Spleen (tissue), 11 donors: ENCODE measurements around the gene SNX13. TPM values are rescaled to one million over a fixed set of nuclear protein-coding genes. Genes with fewer than 3 reads are reported as not detected.

Experiments
- DNase-seq: peaks from one replicate; pipeline ENCODE4 v3.0.0-alpha.2; 2020
- H3K27ac ChIP-seq, 8 donors: fragments of 200-600 bp; sonication (generic) in 7 of 8; 1 replicate in 4 of 8; 2 replicates in 4 of 8; pipeline versions ENCODE4 v1.5.0 to v1.8.0; 2016 to 2021; ENCODE audit warnings: inconsistent platforms in 4 of 8, mild to moderate bottlenecking in 4 of 8, moderate library complexity in 1 of 8
- H3K27me3 ChIP-seq, 7 donors: fragments of 200-600 bp; sonication (generic) in 6 of 7; replicated peaks in 1 of 7; 1 replicate in 4 of 7; 2 replicates in 3 of 7; pipeline versions ENCODE4 v1.5.0 to v1.8.0; 2016 to 2021; ENCODE audit warnings: inconsistent platforms in 3 of 7, mild to moderate bottlenecking in 1 of 7
- H3K36me3 ChIP-seq, 6 donors: fragments of 200-600 bp; sonication (generic) in 5 of 6; 1 replicate in 4 of 6; 2 replicates in 2 of 6; pipeline versions ENCODE4 v1.5.0 to v1.8.0; 2016 to 2021; ENCODE audit warnings: inconsistent platforms in 2 of 6
- H3K4me1 ChIP-seq, 6 donors: fragments of 200-600 bp; sonication (generic) in 5 of 6; 1 replicate in 3 of 6; 2 replicates in 3 of 6; pipeline versions ENCODE4 v1.5.0 to v1.8.0; 2016 to 2021; ENCODE audit warnings: inconsistent platforms in 3 of 6
- H3K4me3 ChIP-seq, 8 donors: fragments of 200-600 bp; sonication (generic) in 7 of 8; 1 replicate in 4 of 8; 2 replicates in 4 of 8; pipeline versions ENCODE4 v1.5.0 to v1.8.0; 2016 to 2021; ENCODE audit warnings: inconsistent platforms in 4 of 8, mild to moderate bottlenecking in 4 of 8, moderate library complexity in 2 of 8
- H3K9me3 ChIP-seq, 8 donors: fragments of 200-600 bp; sonication (generic) in 7 of 8; 1 replicate in 4 of 8; 2 replicates in 4 of 8; pipeline versions ENCODE4 v1.5.0 to v1.8.0; 2016 to 2021; ENCODE audit warnings: inconsistent platforms in 4 of 8
- POLR2A ChIP-seq, 3 donors: fragments of 450-650 bp; IDR thresholded peaks; one replicate each; pipeline ENCODE4 v1.5.1; 2017; ENCODE audit warnings: antibody characterized with exemption in 3 of 3, mild to moderate bottlenecking in 1 of 3
- POLR2AphosphoS5 ChIP-seq, 3 donors: sonication (generic); formaldehyde crosslinking; IDR thresholded peaks; one replicate each; pipeline ENCODE4 v1.5.1; 2017; ENCODE audit warnings: antibody characterized with exemption in 3 of 3
- WGBS, 5 donors: extraction: QIAGEN DNeasy Blood & Tissue Kit in 3 of 5; methylation state at CpG; one replicate each; pipeline versions ENCODE4 v1.1.5 to v1.1.7; 2013 to 2018; 5-methylcytosine and 5-hydroxymethylcytosine counted together
- intact Hi-C: fragments of 100-400 bp; cut with DNase I; formaldehyde crosslinking; loops from one replicate; pipeline ENCODE4 v1.15.0; 2023; ENCODE audit warnings: low total_unique reads
- polyA plus RNA-seq, 3 donors: library from polyadenylated mRNA; stranded (reverse); fragments of 200-250 nt; gene quantifications; one replicate each; pipeline ENCODE4 v1.2.1, GENCODE V29; 2013
- total RNA-seq, 7 donors: library from RNA; depleted of rRNA in 3 of 7; stranded (reverse); fragments of >200 nt in 3 of 7; fragmentation: NEBNext Ultra II Directional in 4 of 7; extraction: Animal tissue kit (Norgen Biotek cat#: 25700) in 4 of 7; gene quantifications; one replicate each; pipeline versions ENCODE4 v1.1.0 to v1.2.1, GENCODE V29; 2016 to 2021
- TF ChIP-seq, protein P1 (sequence below), 11 experiments: fragments of 200-600 bp in 7 of 11; fragments of 450-650 bp in 4 of 11; sonication (generic) in 4 of 11; IDR thresholded peaks in 8 of 11; conservative IDR thresholded peaks in 3 of 11; 1 replicate in 7 of 11; 2 replicates in 4 of 11; pipeline versions ENCODE4 v1.4.0 to v1.8.0; 2016 to 2021; ENCODE audit warnings: antibody characterized with exemption in 11 of 11, inconsistent platforms in 4 of 11, mild to moderate bottlenecking in 1 of 11
- donor health status: healthy with polysubstance abuse.
- donor health status: DM: no; HTN: no; CAD: no; lungs with moderate emphysema.
- donor health status: DM: no; HTN: no; CAD: no.
- donor health status: Bipolar disorder and iron deficiency.
- donor health status: healthy.
- donor health status: DM: no; HTN: no; CAD: no.
- donor health status: DM: yes; HTN: yes; CAD: no.

SNX13 gene
- total and polyA plus RNA-seq, 10 donors = 5.7 to 79.8 (median 55.8) TPM

DNA sequence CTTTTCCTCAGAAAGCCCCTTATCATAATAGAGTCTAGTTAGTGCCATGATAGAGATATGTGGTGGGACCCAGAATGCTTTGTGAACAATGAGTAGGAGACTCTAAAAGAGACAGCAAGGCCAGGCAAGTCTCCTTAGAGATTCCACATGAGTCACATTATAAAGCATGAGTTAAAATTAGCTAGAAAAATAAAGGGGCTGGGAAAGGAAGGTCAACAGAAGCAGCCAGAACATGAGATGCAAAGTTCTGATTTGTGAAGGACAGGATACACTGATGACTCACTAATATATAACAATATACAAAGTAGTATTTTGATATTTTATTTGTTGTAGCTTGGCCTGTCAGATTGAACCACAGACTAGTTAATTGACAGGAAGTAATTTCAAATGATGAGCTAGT is 25.3 kb upstream of the SNX13 start:
- TF ChIP-seq POLR2A (IDR thresholded peaks at IDR 0.05) (no peak), POLR2AphosphoS5 (IDR thresholded peaks at IDR 0.05) (no peak)
- TF ChIP-seq, protein P1, sequence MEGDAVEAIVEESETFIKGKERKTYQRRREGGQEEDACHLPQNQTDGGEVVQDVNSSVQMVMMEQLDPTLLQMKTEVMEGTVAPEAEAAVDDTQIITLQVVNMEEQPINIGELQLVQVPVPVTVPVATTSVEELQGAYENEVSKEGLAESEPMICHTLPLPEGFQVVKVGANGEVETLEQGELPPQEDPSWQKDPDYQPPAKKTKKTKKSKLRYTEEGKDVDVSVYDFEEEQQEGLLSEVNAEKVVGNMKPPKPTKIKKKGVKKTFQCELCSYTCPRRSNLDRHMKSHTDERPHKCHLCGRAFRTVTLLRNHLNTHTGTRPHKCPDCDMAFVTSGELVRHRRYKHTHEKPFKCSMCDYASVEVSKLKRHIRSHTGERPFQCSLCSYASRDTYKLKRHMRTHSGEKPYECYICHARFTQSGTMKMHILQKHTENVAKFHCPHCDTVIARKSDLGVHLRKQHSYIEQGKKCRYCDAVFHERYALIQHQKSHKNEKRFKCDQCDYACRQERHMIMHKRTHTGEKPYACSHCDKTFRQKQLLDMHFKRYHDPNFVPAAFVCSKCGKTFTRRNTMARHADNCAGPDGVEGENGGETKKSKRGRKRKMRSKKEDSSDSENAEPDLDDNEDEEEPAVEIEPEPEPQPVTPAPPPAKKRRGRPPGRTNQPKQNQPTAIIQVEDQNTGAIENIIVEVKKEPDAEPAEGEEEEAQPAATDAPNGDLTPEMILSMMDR (IDR thresholded peaks at IDR 0.05 in 8 of 11, conservative IDR thresholded peaks at IDR 0.05 in 3 of 11) = no peak
- no peak overlapping the region for H3K4me3 ChIP-seq
- no peaks in the 10 kb centered on the region for H3K36me3 ChIP-seq
- intact Hi-C loops = no loop called here
- H3K9me3 ChIP-seq = no peaks in the 10 kb centered on the region
- no peaks in the 10 kb centered on the region for H3K4me1 ChIP-seq
- no peaks in the 10 kb centered on the region for H3K27me3 ChIP-seq
- DNase-seq = no peak
- no peak overlapping the region for H3K27ac ChIP-seq

GRCh38 chr7:17963281-17963680 is 23.0 kb upstream of the SNX13 start:
- no peak overlapping the region for H3K4me3 ChIP-seq
- no peak overlapping the region for H3K27ac ChIP-seq
- DNase-seq = no peak
- H3K9me3 ChIP-seq = no peaks in the 10 kb centered on the region
- 75 to 84% (median 79%) methylated on average over 3 of the region's 3 CpGs for WGBS, 5 donors
- no peak for TF ChIP-seq POLR2A (IDR thresholded peaks at IDR 0.05)
- TF ChIP-seq, protein P1 (IDR thresholded peaks at IDR 0.05 in 8 of 11, conservative IDR thresholded peaks at IDR 0.05 in 3 of 11) = no peak
- no peak for TF ChIP-seq POLR2AphosphoS5 (IDR thresholded peaks at IDR 0.05)
- no peaks in the 10 kb centered on the region for H3K4me1 ChIP-seq
- intact Hi-C loops = no loop called here
- no peaks in the 10 kb centered on the region for H3K27me3 ChIP-seq
- no peaks in the 10 kb centered on the region for H3K36me3 ChIP-seq

- H3K27me3 ChIP-seq = no peaks in the 10 kb centered on the region
- no peaks in the 10 kb centered on the region for H3K9me3 ChIP-seq
- 90 to 98% (median 96%) methylated on average over 9 of the region's 9 CpGs for WGBS, 5 donors
- H3K4me3 ChIP-seq = no peak overlapping the region
- intact Hi-C loops = no loop called here
- no peaks in the 10 kb centered on the region for H3K4me1 ChIP-seq
- no peaks in the 10 kb centered on the region for H3K36me3 ChIP-seq
- no peak for DNase-seq
- H3K27ac ChIP-seq = no peak overlapping the region
- TF ChIP-seq POLR2A (IDR thresholded peaks at IDR 0.05) (no peak), POLR2AphosphoS5 (IDR thresholded peaks at IDR 0.05) (no peak)
- TF ChIP-seq, protein P1 (IDR thresholded peaks at IDR 0.05 in 8 of 11, conservative IDR thresholded peaks at IDR 0.05 in 3 of 11) = no peak
Observed at GRCh38 chr7:17962652-17963051, 22.4 kb upstream of the SNX13 start.

DNA sequence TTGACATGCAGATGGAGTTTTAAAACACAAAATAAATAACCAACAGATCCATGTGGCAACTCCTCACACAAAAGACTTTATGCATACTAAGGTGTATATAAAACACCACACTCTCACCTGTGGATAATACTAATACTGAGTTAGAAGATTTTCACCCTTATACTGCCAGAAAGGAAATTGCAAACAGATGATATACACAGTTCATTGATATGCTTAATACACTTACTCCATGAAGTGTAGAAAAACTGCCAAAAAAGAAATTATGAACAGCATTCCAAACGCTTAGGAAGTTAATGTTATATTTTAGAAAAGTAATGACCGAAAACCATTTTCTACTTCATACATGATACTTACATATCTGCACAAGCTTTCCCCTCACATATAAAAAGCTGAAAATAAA is 17.6 kb upstream of the SNX13 start:
- H3K27me3 ChIP-seq = no peaks in the 10 kb centered on the region
- intact Hi-C loops = no loop called here
- H3K27ac ChIP-seq = no peak overlapping the region
- TF ChIP-seq POLR2AphosphoS5 (IDR thresholded peaks at IDR 0.05) (no peak), POLR2A (IDR thresholded peaks at IDR 0.05) (no peak)
- TF ChIP-seq, protein P1 (IDR thresholded peaks at IDR 0.05 in 8 of 11, conservative IDR thresholded peaks at IDR 0.05 in 3 of 11) = no peak
- H3K9me3 ChIP-seq = no peaks in the 10 kb centered on the region
- H3K4me3 ChIP-seq = no peak overlapping the region
- DNase-seq = no peak
- no peaks in the 10 kb centered on the region for H3K36me3 ChIP-seq
- 93 to 100% (median 97%) methylated on average over 2 of the region's 2 CpGs for WGBS, 5 donors
- H3K4me1 ChIP-seq = no peaks in the 10 kb centered on the region
